Liver (tissue), 3 donors: ENCODE measurements around the gene STK11.

ENCODE experiments used
- GABPA ChIP-seq, 2 donors: IDR thresholded peaks in 1 of 2; conservative IDR thresholded peaks in 1 of 2; 2 replicates each; pipeline ENCODE4 v1.6.1; 2016; ENCODE audit warnings: antibody characterized with exemption in 2 of 2, mild to moderate bottlenecking in 1 of 2, moderate library complexity in 1 of 2
- YY1 ChIP-seq: IDR thresholded peaks from 2 replicates; pipeline ENCODE4 v1.6.1; 2016; ENCODE audit warnings: antibody characterized with exemption, mild to moderate bottlenecking
- TF ChIP-seq, protein P1 (sequence below): IDR thresholded peaks from 2 replicates; pipeline ENCODE4 v1.6.1; 2016; ENCODE audit warnings: antibody characterized with exemption, mild to moderate bottlenecking
- TF ChIP-seq, protein P2 (sequence below): fragments of 150-350 bp; IDR thresholded peaks from 2 replicates; pipeline ENCODE4 v1.5.1; 2017; ENCODE audit warnings: improper control_type of control experiment, low read depth, low read length; ENCODE audit not compliant: missing input control
- TF ChIP-seq, protein P3 (sequence below): IDR thresholded peaks from 2 replicates; pipeline ENCODE4 v1.6.1; 2016; ENCODE audit warnings: antibody characterized with exemption
- donor health status: healthy.
- donor health status: healthy.

GRCh38 chr19:1276628-1277022, 71.0 kb downstream of the STK11 start:
- TF ChIP-seq, protein P1, sequence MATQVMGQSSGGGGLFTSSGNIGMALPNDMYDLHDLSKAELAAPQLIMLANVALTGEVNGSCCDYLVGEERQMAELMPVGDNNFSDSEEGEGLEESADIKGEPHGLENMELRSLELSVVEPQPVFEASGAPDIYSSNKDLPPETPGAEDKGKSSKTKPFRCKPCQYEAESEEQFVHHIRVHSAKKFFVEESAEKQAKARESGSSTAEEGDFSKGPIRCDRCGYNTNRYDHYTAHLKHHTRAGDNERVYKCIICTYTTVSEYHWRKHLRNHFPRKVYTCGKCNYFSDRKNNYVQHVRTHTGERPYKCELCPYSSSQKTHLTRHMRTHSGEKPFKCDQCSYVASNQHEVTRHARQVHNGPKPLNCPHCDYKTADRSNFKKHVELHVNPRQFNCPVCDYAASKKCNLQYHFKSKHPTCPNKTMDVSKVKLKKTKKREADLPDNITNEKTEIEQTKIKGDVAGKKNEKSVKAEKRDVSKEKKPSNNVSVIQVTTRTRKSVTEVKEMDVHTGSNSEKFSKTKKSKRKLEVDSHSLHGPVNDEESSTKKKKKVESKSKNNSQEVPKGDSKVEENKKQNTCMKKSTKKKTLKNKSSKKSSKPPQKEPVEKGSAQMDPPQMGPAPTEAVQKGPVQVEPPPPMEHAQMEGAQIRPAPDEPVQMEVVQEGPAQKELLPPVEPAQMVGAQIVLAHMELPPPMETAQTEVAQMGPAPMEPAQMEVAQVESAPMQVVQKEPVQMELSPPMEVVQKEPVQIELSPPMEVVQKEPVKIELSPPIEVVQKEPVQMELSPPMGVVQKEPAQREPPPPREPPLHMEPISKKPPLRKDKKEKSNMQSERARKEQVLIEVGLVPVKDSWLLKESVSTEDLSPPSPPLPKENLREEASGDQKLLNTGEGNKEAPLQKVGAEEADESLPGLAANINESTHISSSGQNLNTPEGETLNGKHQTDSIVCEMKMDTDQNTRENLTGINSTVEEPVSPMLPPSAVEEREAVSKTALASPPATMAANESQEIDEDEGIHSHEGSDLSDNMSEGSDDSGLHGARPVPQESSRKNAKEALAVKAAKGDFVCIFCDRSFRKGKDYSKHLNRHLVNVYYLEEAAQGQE, result no peak
- TF ChIP-seq GABPA (IDR thresholded peaks at IDR 0.05 in 1 of 2, conservative IDR thresholded peaks at IDR 0.05 in 1 of 2), result no peak
- TF ChIP-seq, protein P2, sequence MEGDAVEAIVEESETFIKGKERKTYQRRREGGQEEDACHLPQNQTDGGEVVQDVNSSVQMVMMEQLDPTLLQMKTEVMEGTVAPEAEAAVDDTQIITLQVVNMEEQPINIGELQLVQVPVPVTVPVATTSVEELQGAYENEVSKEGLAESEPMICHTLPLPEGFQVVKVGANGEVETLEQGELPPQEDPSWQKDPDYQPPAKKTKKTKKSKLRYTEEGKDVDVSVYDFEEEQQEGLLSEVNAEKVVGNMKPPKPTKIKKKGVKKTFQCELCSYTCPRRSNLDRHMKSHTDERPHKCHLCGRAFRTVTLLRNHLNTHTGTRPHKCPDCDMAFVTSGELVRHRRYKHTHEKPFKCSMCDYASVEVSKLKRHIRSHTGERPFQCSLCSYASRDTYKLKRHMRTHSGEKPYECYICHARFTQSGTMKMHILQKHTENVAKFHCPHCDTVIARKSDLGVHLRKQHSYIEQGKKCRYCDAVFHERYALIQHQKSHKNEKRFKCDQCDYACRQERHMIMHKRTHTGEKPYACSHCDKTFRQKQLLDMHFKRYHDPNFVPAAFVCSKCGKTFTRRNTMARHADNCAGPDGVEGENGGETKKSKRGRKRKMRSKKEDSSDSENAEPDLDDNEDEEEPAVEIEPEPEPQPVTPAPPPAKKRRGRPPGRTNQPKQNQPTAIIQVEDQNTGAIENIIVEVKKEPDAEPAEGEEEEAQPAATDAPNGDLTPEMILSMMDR, result no peak
- TF ChIP-seq, protein P3, sequence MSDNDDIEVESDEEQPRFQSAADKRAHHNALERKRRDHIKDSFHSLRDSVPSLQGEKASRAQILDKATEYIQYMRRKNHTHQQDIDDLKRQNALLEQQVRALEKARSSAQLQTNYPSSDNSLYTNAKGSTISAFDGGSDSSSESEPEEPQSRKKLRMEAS, result no peak
- no peak for TF ChIP-seq YY1
